GM18909 (cell line): ENCODE measurements around the gene ZNF518B.

ENCODE experiments used
- ATAC-seq: cut with Tn5 transposase; IDR thresholded peaks from one replicate; pipeline ENCODE4 v1.9.1; 2021; ENCODE audit warnings: mild to moderate bottlenecking; ENCODE audit not compliant: unreplicated experiment, poor library complexity

Gene ZNF518B, protein sequence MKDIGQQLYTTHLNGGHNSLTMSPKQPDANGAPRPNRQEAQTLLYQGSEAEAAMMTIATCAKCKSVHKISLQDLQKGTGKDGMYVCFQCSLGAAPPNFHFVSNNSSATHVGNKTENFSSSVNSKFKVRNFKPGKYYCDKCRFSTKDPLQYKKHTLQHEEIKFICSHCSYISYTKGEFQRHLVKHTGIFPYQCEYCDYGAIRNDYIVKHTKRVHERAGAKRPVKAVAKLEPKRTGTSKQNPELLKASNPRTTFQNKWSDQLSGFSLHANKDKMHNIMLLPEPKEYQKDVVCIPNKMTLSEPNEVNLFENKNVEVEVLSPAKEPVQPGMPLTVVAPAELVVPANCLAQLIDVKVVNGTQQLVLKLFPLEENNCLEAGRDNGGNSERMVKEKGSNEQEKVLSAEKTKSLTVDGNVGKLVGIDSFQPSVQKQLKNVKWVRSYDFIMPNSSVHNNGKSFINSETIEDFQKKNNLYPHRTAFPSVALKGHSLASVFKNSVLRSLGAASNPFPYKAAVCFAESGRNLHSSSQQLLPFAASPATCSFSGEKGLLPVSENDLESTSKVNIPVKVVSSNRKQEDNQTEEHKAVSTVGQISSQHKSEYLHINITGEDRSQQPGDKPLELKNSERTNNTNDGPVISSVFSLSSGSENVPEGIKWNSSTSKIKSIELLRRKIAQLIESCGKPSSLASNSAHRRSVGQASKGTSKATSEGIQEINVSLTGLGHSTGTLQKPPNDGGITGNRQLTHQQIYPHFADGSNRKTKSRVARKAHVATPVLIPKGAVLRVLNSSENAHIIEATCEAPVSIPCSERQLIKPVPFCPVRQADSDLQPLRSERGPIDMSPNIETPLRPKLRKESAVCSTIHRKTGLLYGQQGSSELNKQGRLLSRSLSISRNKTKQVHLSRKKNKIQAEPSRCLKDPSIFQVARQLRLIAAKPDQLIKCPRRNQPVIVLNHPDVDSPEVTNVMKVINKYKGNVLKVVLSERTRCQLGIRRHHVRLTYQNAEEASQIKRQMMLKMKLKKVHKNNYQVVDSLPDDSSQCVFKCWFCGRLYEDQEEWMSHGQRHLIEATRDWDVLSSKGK

DNA sequence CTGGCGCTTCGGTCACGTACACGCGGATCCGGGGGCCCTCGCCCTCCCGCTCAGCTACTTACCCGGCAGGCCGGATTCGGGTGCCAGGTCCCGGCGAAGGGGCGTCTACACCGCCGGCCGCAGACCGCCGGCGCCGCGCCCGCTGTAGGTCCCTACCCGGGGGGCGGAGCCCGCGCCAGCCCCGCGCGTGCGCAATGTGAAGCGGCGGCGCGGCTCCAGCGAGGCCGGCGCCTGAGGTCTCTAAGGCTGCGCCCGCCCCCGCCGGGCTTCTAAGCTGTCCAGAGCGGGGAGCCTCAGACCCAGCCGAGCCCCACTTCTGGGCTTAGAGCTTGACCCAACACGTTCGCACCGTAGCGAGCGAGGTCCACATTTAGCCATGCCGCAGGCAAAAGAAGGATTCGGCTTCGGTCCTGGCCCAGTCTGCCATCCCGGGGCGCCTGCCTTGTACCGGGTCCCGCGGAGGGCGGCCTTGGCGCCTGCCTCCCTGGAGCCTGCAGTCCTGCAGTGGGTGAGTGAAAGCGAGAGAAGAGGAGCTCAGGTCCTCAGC lies at the start of gene ZNF518B:
TSS of gene ZNF518B (minus strand) at position 172 of the 547 bp plus-strand sequence. CDS start 11,098 bp downstream, outside the sequence.
- peak; percentile 80 for ATAC-seq

DNA sequence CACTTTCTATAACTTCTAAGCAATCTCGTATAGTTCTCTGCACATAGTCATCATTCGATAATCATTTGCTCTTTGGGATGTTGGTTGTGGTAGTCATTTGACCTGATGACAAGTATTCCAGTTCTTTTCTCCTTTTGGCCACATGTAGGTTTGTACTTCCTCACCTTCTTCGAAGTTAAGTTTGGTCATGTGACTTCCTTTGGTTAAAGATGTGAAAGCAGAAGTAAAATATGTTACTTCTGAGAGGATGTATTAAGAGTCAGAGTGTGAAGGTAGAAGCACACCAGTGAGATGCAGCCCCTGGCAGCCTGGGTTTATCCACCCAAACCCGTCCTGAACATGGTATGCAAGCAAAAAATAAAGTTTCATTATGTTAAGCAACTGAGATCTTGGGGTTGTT lies 48.9 kb upstream of the ZNF518B start:
- no peak for ATAC-seq

DNA sequence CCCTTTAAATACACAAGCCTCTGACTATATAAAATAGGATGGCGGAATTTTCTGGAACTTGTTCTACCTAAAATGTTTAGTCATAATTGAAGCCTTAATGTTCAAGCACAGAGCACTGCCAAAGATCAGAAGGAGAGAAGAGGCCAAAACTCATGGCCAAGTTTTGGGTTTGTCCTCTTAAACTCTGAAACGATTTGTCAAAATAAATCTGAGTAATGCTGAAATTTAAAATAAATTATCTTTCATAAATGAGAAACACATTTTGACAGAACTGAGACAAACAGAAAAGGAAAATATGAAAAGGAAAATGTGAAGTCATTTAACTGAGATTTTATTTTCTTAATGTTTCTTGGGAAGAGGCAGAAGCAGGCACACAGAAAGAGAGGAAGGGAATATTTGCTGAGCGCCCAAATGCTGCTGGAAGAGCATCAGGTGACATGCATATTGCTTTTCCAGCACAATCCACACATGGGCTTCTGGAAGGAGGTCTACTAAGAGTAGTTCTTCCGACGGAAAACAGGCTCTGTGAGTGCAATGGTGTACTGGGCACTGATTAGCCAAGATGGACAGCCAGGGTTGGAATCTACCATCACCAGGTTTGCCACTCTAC lies 47.4 kb upstream of the ZNF518B start:
- ATAC-seq: no peak

DNA sequence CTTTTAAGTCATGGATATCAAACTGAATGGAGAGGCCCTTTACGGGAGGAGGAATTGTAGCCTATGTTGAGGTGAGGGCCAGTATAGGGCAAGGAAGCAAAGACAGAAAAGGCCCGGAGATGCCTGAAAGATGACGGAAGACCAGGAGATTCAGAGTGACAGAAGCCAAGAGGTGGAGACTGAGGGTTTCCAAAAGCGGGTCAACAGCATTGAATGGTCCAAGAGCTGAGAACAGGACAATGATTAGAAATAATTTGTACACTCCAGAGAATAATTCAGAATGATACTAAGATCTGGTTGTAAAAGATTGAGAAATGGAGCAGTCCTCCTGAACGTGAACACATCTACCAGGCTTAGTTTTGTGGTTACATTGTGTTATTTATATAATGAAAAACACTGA lies 45.5 kb upstream of the ZNF518B start:
- no peak for ATAC-seq

DNA sequence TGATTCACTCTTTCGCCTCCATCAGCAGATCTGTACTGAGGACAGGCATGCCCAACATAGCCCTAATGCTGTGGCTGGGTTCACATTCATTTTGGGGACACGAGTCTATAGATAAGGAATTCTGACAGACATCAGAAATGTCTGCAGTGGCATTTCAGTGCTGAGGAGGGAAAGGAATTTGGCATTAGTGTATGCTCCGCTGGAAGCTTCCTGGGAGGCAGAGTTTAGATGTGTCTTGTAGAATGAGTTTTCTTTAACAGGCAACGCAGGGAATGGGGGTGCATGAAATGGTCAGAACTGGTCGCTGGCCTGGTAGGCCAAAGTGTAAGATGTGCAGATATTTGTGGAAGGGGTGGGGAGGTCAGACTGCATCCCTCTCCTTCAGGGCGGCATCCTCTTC lies 43.5 kb upstream of the ZNF518B start:
- ATAC-seq: no peak

DNA sequence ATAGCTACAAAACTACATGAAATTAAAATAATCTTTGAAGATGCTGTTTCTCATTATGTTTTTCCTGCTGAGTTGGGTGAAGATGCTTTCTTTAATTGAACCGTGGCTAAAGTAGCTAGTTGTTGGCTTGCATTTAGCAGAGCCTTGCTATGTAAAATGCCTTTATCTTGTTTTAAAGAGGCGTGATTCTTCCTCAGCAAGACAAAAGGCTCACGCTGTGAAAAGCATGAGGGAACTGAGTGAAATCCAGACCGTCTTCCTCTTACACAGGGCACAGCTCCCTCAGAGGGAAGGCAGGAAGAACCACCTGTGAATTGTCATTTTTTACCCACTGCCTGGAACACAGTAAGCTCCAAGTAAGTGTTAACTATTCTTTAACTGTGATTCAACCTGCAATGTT lies 39.0 kb upstream of the ZNF518B start:
- ATAC-seq: no peak

DNA sequence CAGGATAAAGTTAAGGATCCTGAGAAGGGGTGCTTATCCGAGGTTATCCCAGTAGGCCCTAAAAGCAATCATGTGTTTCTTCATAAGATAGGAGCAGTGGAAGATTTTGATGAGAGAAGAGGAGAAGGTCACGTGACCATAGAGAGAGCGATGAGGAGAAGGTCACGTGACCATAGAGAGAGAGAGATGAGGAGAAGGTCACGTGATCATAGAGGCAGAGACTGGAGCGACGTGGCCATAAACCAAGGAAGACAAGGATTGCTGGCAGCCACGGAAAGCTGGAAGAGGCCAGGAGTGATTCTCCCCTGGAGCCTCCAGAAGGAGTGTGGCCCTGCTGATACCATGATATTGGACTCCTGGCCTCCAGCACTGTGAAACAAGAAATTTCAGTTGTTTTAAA lies 38.4 kb upstream of the ZNF518B start:
- ATAC-seq: no peak

DNA sequence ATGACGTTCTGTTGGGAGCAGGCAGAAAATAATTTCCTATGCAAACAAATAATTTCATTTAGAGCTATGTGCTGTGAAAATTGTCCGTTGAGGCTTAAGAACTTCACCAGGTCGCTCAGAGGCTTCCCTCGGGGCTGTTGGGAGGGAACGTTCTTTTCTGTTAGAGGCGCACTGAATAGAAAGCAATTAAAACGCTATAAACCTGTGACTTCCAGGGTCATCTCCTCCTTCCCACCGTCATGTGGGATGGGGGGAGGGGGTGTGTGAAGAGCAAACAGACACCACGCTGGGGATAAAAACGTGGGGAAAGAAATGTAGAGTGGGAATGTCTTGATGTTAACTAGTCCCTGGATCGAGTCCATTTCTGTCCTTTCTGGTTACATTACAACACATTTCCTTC lies 35.2 kb upstream of the ZNF518B start:
- ATAC-seq: no peak

DNA sequence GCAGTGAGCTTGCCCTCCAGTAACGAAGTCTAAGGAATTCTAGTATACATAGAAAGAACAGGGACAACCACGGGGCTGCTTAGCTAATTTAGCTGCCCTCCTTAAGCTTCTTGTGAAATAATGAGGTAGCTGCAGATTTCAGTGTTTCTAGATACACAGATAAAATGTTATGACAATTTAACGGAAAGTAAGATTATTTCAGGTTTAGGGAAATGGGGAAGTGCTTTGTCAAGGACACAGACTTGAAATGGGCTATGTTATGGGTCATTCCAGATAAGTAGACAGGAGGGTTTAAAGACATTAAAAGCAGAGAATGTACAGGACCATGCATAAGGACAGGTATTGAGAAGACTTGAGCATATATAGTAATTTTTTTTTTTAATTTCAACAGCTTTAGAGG lies 34.2 kb upstream of the ZNF518B start:
- no peak for ATAC-seq

DNA sequence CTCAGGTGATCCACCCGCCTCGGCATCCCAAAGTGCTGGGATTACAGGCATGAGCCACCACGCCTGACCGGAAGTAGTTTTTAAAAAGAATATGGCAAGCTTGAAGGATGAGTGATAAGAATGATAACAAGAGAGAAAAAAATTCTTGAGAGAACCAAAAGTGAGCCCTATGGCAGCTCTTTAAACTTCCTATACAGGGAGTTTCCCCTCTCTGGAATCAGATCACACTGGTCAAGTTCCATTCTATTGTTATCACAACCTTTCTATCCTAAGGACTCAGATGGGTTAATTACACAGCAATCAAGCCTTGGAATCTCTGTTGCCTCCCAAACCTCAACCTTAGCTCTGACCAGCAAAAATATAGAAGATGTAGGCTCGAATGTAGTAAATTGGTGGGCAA lies 33.8 kb upstream of the ZNF518B start:
- ATAC-seq: no peak

DNA sequence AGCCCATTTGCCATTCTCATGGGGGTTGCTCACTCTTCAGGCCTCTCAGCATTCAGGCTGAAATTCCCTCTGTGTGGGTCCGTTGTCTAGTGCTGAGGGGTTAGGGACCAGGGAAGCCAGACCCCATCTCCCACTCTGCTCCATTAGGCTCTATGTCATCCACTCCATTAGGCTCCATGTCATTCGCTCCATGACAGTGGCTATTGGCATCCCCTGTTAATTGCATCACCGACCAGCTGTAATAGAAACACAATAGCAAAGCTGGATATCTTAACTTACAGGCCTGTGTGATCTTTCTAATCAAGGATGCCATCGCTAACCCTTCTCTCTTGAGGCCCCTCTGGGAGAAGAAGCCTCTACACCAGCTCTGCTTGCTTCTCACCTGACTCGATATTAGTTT lies 25.7 kb upstream of the ZNF518B start:
- ATAC-seq: no peak

DNA sequence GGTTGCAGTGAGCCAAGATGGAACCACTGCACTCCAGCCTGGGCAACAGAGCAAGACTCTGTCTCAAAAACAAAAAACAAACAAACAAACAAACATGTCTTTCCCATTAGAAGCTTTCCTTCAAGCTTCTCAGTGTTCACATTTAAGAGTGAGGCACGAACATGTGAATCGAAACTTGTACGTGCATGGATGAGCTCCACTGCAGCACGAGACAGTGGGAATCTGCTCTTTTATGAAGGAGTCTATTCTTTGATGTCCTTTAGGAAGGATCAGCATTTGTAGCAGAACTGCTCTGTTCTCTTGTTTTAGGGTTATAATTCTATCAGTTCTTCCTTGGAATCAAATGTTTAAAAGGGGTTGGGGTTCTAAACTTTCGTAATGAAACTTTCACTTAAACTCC lies 23.4 kb upstream of the ZNF518B start:
- no peak for ATAC-seq

DNA sequence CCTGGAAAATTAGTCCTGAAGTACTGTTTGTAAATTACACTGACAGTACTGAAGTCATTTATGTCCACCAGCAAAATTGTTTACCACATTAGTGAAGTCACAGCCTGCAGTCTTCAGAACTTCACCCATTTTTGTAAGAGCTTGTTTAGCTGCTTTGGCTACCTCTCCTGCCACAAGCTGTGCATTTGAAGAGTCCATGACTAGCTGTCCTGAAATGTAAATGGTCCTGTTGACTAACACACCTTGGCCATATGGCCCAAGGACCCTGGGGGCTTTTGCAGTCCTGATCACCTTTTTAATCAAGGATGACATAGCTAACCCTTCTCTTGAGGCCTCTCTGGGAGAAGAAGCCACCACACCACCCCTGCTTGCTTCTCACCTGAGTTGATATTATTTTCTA lies 21.4 kb upstream of the ZNF518B start:
- no peak for ATAC-seq

DNA sequence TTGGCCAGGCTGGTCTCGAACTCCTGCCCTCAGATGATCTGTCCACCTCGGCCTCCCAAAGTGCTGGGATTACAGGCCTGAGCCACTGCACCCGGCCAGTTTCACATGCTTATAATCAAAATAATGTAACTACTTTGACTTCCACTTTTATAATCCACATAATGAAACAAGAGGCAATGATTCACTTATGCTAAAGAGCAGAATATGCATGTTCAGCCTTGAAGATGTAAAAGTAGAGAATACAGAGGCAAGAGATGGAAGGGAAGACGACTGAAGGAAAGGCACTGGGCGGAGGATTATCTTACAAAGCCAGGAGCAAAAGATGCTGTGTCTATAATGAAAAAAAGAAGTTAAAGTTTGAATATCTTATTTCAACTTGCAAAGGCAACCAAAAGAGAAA lies 13.3 kb upstream of the ZNF518B start:
- ATAC-seq: no peak

DNA sequence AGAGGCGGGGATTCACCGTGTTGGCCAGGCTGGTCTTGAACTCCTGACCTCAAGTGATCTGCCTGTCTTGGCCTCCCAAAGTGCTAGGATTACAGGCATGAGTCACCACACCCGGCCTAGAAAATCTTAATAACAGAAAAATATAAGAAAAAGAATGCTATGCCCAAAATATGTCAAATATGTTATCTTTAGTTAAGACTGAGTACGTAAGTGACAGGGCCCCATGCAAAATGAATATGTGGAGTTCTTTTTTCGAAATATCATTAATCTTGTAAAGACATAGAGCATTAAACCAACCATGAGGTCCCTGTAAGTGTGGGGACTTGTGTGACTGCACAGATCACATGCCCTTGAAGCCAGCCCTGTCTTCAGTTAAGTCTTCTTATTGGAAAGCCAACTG lies 8.9 kb upstream of the ZNF518B start:
- ATAC-seq: no peak

DNA sequence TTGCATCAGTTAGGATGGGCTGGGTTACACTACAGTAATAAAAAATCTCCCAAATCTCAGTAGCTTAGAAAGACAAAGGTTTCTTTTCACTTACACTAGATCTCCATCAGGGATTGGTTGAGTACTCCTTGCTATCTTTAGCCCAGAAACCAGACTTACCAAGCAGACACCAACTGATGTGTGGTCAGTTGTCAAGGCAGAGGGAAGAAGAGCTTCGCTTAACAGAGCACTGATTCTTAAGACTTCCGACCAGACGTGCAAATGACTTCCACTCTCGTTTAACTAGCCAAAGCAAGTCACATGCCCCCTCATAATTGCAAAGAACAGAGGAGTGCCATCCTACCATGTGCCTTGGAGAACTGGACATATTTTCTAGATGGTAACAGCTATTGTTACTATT lies 5.7 kb upstream of the ZNF518B start:
- ATAC-seq: no peak

DNA sequence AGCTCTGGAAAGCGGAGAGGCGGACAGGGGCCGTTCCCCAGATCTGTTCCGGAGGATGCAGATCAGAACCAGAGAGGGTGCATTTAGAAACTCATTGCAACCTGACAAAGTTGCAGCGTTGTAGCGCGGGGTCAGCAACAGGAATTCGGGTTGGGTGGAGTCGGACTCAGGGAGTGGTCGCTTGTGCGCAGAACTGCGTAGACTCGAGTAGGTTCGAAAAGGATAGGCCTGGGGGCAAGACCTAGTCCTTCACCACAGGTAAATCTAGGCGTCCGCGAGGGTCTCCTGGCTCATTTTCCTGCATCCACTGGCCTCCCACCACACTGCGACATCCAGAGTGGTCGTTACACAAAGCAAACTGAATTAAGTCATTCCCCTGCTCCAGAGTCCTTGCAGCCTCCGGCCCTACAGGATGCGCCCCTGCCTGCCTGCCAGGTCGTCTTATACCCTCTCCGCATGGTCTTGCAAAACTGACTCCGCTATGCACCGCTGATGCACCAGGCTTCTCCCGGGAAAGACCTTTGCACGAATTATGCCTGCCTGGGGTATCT lies 4.7 kb upstream of the ZNF518B start:
- no peak for ATAC-seq

DNA sequence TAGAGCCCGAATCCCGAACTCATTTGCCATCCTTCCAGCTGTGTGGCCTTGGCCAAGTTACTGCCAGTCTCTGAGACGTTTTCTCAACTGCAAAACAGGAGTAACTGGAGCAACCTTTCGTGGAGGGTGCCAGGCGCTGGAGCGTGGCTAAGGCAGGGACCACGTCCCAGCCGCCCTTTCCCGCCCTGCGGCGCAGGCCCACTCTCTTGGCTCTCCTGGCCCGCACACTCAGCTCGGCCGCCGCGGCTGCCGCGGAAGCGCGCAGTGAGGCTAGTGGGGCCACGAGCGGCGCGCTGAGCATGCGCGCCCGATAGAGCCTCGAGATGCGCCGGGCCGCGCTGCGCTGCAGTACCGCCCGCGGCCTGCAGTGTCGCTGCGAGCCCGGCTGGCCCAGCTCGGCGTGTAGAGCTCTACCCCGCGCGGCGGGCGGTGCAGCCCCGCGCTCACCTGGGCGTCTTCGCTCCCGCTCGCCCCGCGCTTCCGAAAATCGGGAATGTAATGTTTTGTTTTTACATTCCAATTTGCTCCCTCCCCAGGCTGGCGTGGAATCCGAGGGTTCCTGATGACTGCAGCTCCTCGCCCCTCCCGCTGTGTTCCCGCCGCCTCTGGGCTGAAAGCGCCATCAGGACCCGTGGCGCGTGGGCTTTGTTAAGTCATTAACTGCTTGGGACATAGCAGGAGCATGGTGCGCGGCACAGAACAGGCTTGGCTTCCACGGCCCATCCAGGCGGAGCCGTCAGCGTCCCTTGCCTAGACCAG lies 4.0 kb upstream of the ZNF518B start:
- peak; percentile 84 for ATAC-seq

DNA sequence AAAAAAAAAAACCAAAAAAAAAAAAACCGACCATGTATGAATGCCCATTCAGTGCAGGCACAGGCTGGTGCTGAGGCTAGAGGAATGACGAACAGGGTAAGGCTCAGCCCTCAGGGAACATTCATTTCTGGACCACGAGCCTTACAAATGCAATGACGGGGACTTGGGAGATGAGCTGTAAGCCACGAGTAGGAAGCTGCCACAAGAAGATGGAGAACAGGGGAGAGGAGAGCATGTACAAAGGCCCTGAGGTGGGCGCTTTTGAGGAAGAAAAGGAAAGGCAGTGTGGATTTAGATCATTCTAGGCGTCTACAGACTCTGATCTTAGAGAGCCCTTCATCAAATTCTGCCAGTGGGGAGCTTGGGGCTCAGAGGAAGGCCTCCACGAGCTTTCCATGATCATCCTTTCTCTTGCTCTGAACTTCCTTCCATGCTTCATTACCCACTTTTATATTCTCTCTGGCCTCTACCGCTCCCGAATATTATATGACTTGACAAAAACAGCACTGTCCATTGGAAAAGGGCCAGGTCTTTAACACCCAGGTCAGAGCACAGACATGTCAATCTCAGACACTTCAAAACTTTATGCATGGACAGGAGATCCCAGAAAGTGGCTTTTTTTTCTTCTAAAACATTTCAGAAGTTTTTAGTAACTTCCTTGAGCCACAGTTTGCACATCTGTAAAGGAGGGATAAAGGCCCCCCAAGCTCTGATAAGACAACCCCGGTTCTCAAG lies 3.3 kb upstream of the ZNF518B start:
- no peak for ATAC-seq
